Nephron (organoid): ENCODE results near the gene AKR7A3.

ENCODE experiments used
- H3K27ac Mint-ChIP-seq, 3 experiments: 2 replicates each; pipeline ENCODE4 v1.8.0; 2020; ENCODE audit warnings: mixed read lengths in 3 of 3, mild to moderate bottlenecking in 2 of 3, moderate library complexity in 1 of 3
- H3K27me3 Mint-ChIP-seq: 2 replicates; pipeline ENCODE4 v1.8.0; 2021; ENCODE audit warnings: low read depth, mild to moderate bottlenecking, moderate library complexity, mixed read lengths
- H3K36me3 Mint-ChIP-seq: 2 replicates; pipeline ENCODE4 v1.8.0; 2020; ENCODE audit warnings: low read depth, mixed read lengths
- H3K4me1 Mint-ChIP-seq: 2 replicates; pipeline ENCODE4 v1.8.0; 2020; ENCODE audit warnings: mixed read lengths
- H3K4me3 Mint-ChIP-seq, 3 experiments: 2 replicates each; pipeline ENCODE4 v1.8.0; 2020; ENCODE audit warnings: mild to moderate bottlenecking in 3 of 3, mixed read lengths in 3 of 3, moderate library complexity in 2 of 3
- H3K9me3 Mint-ChIP-seq: 2 replicates; pipeline ENCODE4 v1.8.0; 2020; ENCODE audit warnings: mixed read lengths
- TF ChIP-seq, protein P1 (sequence below), 3 experiments: fragments of 200-600 bp; sonication (generic); IDR thresholded peaks; one replicate each; pipeline ENCODE4 v1.5.0; 2021; ENCODE audit warnings: antibody characterized with exemption in 3 of 3; ENCODE audit not compliant: unreplicated experiment in 3 of 3

Gene AKR7A3

DNA sequence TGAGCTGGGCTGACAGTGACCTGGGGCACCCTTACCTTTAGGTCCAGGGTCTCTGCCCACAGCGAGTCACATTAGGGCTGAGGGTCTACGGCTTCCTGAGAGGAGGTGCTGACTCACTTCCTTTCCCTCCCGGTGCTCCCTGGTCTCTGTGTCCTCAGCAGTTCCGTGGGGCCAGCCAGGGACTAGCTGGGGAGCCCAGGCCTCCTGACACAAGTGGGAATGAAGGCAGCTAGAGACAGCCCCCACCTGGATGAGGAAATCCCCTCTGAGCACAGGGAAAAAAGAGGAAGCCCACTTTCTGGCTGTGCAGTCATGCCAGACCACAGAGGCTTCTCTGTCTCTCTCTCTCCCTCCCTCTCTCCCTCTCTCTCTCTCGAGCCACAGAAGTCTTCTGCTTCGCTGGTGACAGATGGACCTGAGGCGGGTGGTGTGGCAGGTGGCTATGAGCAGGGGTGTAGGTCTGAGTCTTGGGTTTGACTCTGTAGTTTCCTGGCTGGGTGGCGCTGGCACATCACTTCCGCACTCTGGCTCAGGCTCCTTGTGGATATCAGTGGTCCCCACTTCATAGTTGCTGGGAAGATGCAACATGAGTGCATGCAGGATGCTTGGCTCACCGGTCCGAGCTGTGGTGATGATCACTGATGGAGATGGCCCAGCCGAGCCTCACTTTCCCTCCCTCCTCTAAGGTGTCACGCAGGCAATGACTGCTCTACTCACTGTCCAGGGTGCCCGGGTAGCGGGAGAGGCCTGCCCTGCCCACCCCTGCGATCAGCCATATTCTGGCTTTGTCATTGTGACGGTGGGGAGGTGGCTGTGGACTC lies 27.0 kb upstream of the AKR7A3 start:
- TF ChIP-seq, protein P1, sequence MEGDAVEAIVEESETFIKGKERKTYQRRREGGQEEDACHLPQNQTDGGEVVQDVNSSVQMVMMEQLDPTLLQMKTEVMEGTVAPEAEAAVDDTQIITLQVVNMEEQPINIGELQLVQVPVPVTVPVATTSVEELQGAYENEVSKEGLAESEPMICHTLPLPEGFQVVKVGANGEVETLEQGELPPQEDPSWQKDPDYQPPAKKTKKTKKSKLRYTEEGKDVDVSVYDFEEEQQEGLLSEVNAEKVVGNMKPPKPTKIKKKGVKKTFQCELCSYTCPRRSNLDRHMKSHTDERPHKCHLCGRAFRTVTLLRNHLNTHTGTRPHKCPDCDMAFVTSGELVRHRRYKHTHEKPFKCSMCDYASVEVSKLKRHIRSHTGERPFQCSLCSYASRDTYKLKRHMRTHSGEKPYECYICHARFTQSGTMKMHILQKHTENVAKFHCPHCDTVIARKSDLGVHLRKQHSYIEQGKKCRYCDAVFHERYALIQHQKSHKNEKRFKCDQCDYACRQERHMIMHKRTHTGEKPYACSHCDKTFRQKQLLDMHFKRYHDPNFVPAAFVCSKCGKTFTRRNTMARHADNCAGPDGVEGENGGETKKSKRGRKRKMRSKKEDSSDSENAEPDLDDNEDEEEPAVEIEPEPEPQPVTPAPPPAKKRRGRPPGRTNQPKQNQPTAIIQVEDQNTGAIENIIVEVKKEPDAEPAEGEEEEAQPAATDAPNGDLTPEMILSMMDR (IDR thresholded peaks at IDR 0.05; ENCODE audit: unreplicated experiment in 3 of 3) = no peak
- Mint-ChIP-seq H3K4me1 (peaks cover 23% of the 10 kb centered on the region), H3K27ac (no peak overlapping the region), H3K36me3 (peaks cover 22% of the 10 kb centered on the region), H3K27me3 (no peaks in the 10 kb centered on the region), H3K9me3 (no peaks in the 10 kb centered on the region), H3K4me3 (peak overlapping the region; percentile 40 to 71 (median 57))

DNA sequence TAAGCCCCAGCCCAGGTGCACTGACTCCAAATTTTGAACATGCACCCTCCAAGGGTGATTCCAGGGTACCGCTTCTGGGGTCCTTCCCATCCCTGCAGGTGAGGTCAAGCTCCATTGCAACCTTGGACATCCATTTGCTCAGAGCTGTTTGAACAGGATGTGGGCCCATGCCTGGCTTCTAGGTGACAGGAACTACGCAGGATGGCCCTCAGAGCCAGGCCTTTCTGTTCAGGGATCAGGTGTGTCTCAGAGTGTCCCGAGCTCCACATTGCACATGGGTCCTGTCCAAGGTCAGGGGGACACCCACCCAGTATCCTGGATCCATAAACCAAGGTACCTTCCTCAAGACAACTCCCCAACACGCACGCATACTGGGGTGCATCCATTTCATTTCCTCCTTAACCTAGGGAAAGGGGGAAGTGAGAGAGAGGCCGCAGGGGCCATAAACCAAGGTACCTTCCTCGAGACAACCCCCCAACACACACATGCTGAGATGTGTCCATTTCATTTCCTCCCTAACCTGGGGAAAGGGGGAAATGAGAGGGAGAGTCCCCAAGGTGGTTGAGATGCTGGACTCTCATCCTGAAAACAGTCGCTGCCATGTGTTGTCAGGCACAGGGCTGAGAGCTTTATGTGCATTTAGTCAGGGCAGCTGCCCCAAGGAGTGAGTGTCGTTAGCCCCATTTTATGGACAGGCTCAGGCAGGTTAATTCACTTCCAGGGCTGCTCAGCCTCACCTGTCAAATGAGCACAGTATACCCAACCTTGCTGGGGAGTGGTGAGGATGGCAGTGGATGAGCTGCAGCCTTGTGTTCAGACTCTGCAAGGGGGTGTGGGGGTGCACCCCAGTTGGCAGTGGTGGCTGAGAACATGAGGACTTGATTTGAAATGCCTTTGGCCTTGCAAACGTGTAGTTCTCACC lies 25.7 kb upstream of the AKR7A3 start:
- Mint-ChIP-seq H3K4me3 (peak overlapping the region; percentile 38 to 84 (median 81)), H3K27me3 (no peaks in the 10 kb centered on the region), H3K27ac (no peak overlapping the region), H3K36me3 (peaks cover 20% of the 10 kb centered on the region), H3K4me1 (peaks cover 25% of the 10 kb centered on the region), H3K9me3 (no peaks in the 10 kb centered on the region)
- TF ChIP-seq, protein P1 (IDR thresholded peaks at IDR 0.05; ENCODE audit: unreplicated experiment in 3 of 3) = no peak

DNA sequence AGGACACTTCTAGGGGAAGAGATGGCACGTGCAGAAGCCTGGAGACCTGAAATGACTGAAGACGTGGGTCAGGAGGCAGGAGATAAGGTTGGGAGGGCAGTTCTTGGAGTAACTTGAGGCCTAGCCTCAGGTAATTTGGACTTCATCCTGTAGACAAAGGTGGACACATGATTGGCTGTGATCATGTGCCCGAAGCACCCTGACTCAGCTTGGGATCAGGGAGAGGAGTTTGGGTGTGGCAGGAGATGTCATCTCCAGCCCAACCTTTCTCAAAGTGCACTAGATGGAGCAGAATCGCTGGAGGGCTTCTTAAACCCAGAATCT lies 25.0 kb upstream of the AKR7A3 start:
- Mint-ChIP-seq H3K9me3 (no peaks in the 10 kb centered on the region), H3K36me3 (peaks cover 18% of the 10 kb centered on the region), H3K4me1 (peaks cover 31% of the 10 kb centered on the region), H3K27me3 (no peaks in the 10 kb centered on the region), H3K27ac (no peak overlapping the region), H3K4me3 (peak overlapping the region; percentile 81 to 84 (median 81))
- TF ChIP-seq, protein P1 (IDR thresholded peaks at IDR 0.05; ENCODE audit: unreplicated experiment in 3 of 3) = no peak

DNA sequence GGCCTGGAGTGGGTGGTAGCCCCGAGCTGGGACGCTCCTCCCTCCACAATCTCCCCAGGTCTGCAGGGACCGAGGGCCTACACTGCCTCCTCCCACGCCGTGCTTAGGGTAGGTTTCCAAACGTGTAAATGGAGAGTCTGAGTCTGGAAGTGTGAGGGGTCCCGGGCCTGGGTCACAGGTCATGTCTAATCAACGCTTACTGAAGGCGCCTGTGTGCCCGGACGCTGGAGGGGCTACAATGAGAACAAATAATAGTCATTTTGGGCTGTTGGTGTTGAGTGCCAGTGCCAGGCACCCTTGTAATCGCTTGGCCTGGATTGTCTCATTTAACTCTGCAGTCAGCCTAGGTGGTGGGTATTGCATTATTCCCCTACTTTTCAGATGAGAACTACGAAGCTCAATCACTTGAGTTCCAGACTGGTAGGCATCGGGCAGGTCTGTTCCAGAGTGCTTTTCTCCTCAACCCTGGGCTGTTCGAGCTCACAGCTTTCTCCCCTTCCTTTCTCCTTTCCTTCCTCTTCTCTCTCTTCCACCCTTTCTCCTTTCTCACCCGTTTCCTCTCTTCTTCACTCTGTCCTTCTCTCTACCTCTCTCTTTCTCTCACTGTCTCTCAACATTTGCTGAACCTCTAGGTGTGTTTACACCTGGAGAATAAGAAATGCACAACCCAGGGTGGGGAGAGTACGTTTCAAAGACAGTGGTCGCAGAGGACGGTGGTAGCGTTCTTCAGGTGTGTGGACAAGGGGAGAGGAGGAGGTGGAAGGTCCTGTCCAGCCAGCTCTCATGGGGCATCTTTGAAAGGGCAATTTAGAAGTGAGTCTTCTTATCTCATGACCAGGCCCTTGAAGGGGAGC lies 24.4 kb upstream of the AKR7A3 start:
- no peaks in the 10 kb centered on the region for H3K27me3 Mint-ChIP-seq
- peaks cover 16% of the 10 kb centered on the region for H3K36me3 Mint-ChIP-seq
- H3K9me3 Mint-ChIP-seq = no peaks in the 10 kb centered on the region
- peak overlapping the region; percentile 6 to 50 (median 49) for H3K27ac Mint-ChIP-seq
- TF ChIP-seq, protein P1 (IDR thresholded peaks at IDR 0.05; ENCODE audit: unreplicated experiment in 3 of 3) = no peak
- H3K4me1 Mint-ChIP-seq = peaks cover 31% of the 10 kb centered on the region
- H3K4me3 Mint-ChIP-seq = peak overlapping the region; percentile 81 to 84 (median 81)

DNA sequence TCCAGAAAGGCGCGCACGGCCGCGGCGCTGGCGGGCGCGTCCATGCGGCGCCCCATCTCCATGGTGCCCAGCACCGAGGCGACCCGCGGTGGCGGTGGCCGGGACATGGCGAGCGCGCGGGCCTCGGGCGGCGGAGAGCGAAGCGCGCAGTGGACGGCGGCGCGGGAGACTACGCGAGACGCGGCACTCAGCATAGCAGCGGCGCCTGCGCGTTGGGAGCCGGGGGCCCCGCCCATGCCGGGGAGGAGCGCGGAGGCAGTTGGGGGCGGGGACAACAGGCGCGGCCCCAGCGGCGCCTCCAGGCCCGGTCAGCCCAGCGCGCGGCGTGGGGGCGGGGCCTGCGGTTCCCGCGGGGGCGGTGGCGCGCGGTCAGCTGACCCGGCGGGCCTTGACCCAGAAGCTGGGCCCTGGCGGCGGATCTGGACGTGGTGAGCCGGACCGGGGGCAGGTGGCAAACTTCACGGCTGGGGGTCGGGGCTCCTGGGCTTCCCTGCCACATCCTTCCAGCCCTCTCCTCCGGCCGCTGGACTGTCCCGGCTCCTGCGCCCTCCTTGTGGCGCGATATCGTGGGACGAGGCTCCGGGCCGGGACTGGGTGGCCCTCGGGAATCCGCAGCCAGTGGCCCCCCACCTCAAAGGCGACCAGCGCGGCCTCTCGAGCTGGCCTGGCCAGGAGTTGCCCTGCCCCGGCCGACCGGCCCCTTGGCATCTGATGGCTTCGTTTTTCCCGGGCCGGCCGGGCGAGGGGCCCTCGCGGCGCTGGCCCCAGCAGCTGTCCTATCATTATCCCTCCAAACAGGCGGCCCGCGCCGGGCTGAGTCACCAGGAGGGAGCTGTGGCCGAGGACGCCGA lies 23.6 kb upstream of the AKR7A3 start, which contains the start of the genes AKR7A2 and SLC66A1:
TSS of gene AKR7A2 (minus strand) at position 214 of the 851 bp plus-strand sequence. CDS start at position 194, 20 bp downstream.
TSS of gene SLC66A1 (plus strand) at position 396 of the 851 bp plus-strand sequence. CDS start 5,352 bp downstream, outside the sequence.
- peak within 1 kb of the TSS; percentile 93 to 95 (median 94) for H3K4me3 Mint-ChIP-seq
- H3K27me3 Mint-ChIP-seq = no peaks in the 10 kb centered on the region
- peaks cover 31% of the 10 kb centered on the region for H3K4me1 Mint-ChIP-seq
- H3K27ac Mint-ChIP-seq = peak within 1 kb of the TSS; percentile 21 to 81 (median 56)
- H3K9me3 Mint-ChIP-seq = no peaks in the 10 kb centered on the region
- TF ChIP-seq, protein P1 (IDR thresholded peaks at IDR 0.05; ENCODE audit: unreplicated experiment in 3 of 3) = no peak
- peaks cover 21% of the 10 kb centered on the region for H3K36me3 Mint-ChIP-seq
